GM12891 (cell line): ENCODE results near the gene UNC13C.

Experiments used
- POLR2A ChIP-seq: IDR thresholded peaks from 2 replicates; pipeline ENCODE4 v1.6.1; 2011; ENCODE audit warnings: low read depth, low read length, control low read depth
- POLR2AphosphoS5 ChIP-seq: IDR thresholded peaks from 2 replicates; pipeline ENCODE4 v1.6.1; 2011; ENCODE audit warnings: low read depth, low read length, control low read depth
- POU2F2 ChIP-seq: IDR thresholded peaks from 2 replicates; pipeline ENCODE4 v1.6.1; 2011; ENCODE audit warnings: low read depth, mild to moderate bottlenecking, control low read depth, low read length, moderate library complexity

DNA sequence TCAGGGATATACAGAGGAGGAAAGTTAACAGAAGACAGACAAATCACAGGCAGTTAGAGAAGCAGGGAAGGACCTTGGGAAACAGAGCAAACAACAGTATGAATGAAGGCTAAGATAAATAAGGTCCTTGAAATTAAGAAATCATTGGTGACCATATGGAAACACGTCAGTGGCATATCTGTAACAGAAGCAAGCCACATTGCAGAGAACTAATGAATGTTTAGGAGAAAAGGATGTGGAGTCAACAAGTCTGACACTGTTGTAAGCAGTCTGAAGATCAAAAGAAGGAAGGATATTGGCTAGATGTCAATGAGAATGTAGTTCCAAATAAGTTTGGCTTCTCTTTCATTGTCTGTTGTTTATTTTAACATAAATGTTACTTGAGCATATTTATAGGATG lies 542.4 kb downstream of the UNC13C start:
- TF ChIP-seq POLR2A (no peak), POU2F2 (no peak), POLR2AphosphoS5 (no peak)
